Tibial nerve (tissue), 4 donors: ENCODE measurements around the gene CRHR2.

Experiments used
- CTCF ChIP-seq, 5 experiments: fragments of 200-600 bp in 3 of 5; fragments of 450-650 bp in 2 of 5; sonication (generic) in 3 of 5; IDR thresholded peaks; one replicate each; pipeline ENCODE4 v1.5.1; 2016 to 2019; ENCODE audit warnings: antibody characterized with exemption in 5 of 5, mild to moderate bottlenecking in 3 of 5, moderate library complexity in 2 of 5
- EP300 ChIP-seq, 2 donors: sonication (generic); formaldehyde crosslinking; IDR thresholded peaks; one replicate each; pipeline ENCODE4 v1.6.1; 2017; ENCODE audit warnings: antibody characterized with exemption in 2 of 2, mild to moderate bottlenecking in 1 of 2
- POLR2A ChIP-seq, 2 donors: fragments of 450-650 bp; IDR thresholded peaks; one replicate each; pipeline ENCODE4 v1.6.1; 2017; ENCODE audit warnings: antibody characterized with exemption in 2 of 2, mild to moderate bottlenecking in 2 of 2, moderate library complexity in 2 of 2

DNA sequence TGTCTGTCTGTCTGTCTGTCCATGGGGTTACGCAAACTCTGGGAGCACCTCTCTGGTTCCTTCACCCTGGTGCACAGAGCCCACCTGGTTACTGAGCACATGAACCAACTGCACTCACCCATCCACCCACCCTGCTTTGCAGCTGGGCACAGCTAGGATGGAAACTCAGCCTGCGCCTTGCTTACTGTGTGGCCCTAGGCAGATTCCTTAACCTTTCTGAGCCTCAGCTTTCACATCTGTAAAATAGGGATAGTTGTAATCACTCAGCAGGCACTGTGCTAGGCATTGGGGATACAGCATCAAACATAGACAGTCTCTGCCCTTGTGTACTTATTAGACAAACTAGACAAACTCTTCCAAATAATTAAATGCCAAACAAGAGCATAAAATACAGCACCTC, 47.8 kb upstream of the CRHR2 start:
- no peak for TF ChIP-seq CTCF (IDR thresholded peaks at IDR 0.05)
- TF ChIP-seq POLR2A (IDR thresholded peaks at IDR 0.05): no peak
- TF ChIP-seq EP300 (IDR thresholded peaks at IDR 0.05): no peak
